Vagina (tissue), 2 donors: Measurements from ENCODE around the gene PLXNB1. TPM values are rescaled to one million over a fixed set of nuclear protein-coding genes. Genes with fewer than 3 reads are reported as not detected.

Experiments used
- DNase-seq, 2 donors: peaks; one replicate each; pipeline ENCODE4 v3.0.0-alpha.2; 2017; ENCODE audit errors: extremely low spot score in 2 of 2
- H3K27ac ChIP-seq: fragments of 200-600 bp; sonication (generic); one replicate; pipeline ENCODE4 v1.5.1; 2019
- H3K27me3 ChIP-seq: fragments of 200-600 bp; sonication (generic); one replicate; pipeline ENCODE4 v1.5.1; 2019
- H3K36me3 ChIP-seq, 2 donors: fragments of 200-600 bp; sonication (generic); one replicate each; pipeline ENCODE4 v1.5.1; 2017 to 2019
- H3K4me1 ChIP-seq: fragments of 200-600 bp; sonication (generic); one replicate; pipeline ENCODE4 v1.5.1; 2019
- H3K4me3 ChIP-seq, 2 donors: fragments of 200-600 bp; sonication (generic); 1 replicate in 1 of 2; 2 replicates in 1 of 2; pipeline ENCODE4 v1.5.1; 2016 to 2019
- H3K9me3 ChIP-seq: fragments of 200-600 bp; sonication (generic); one replicate; pipeline ENCODE4 v1.5.1; 2019
- CTCF ChIP-seq, 3 experiments: fragments of 450-650 bp in 2 of 3; fragments of 200-600 bp in 1 of 3; sonication (generic) in 1 of 3; IDR thresholded peaks; one replicate each; pipeline ENCODE4 v1.5.1; 2017 to 2019; ENCODE audit warnings: antibody characterized with exemption in 3 of 3, mild to moderate bottlenecking in 2 of 3, moderate library complexity in 2 of 3
- POLR2A ChIP-seq, 2 donors: fragments of 450-650 bp; IDR thresholded peaks; one replicate each; pipeline ENCODE4 v1.6.1; 2017; ENCODE audit warnings: antibody characterized with exemption in 2 of 2, mild to moderate bottlenecking in 2 of 2, moderate library complexity in 2 of 2
- POLR2AphosphoS5 ChIP-seq, 2 donors: sonication (generic); formaldehyde crosslinking; IDR thresholded peaks; one replicate each; pipeline ENCODE4 v1.9.0; 2017; ENCODE audit warnings: antibody characterized with exemption in 2 of 2, mild to moderate bottlenecking in 2 of 2, low read depth in 1 of 2; ENCODE audit not compliant: insufficient read depth in 1 of 2
- intact Hi-C: fragments of 100-400 bp; cut with DNase I; formaldehyde crosslinking; loops from one replicate; pipeline ENCODE4 v1.15.1; 2023
- total RNA-seq: library from RNA; depleted of rRNA; stranded (reverse); fragments of >200 nt; gene quantifications from one replicate; pipeline ENCODE4 v1.2.3, GENCODE V29; 2016

Gene PLXNB1
- total RNA-seq, 1 donor from 2014 or later = 257 TPM

DNA sequence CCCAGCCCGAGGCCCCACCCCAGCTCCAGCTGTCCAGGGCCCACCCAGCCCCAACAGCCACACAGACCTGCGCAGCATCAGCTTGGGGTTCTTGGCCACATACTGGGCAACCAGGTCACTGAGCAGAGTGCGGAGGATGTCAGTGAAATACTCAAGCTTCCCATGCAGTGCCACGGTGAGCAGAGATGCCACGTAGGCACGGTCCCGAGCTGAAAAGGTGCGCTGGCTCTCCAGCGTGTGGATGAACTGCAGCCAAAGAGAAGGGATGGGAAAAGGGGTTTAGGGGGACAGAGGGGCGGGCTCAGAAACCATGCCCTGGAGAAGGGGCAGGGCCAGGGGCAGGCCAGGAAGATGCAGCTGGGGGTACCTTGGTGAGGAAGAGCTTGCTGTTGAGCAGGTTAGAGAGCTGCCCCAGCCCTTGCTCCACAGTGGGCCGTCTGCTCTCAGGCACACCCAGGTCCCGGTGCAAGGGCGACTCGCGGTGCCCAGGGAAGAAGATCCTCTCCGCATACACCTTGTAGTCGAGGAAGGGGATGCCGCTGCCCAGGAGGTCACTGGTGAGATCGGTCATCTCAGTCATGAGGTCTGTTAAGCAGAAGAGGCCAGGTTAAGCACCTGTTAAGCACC is 17.4 kb downstream of the PLXNB1 start:
- Histone ChIP-seq H3K36me3 (peaks cover 0 to 89% of the 10 kb centered on the region in 2 donors), H3K4me1 (peaks cover 19% of the 10 kb centered on the region), H3K27me3 (no peaks in the 10 kb centered on the region), H3K4me3 (no peak overlapping the region), H3K9me3 (no peaks in the 10 kb centered on the region), H3K27ac (no peak overlapping the region)
- intact Hi-C loops = no loop called here
- DNase-seq = no peak
- TF ChIP-seq POLR2AphosphoS5 (IDR thresholded peaks at IDR 0.05; ENCODE audit: insufficient read depth in 1 of 2, low read depth in 1 of 2) (no peak), CTCF (IDR thresholded peaks at IDR 0.05) (no peak), POLR2A (IDR thresholded peaks at IDR 0.05) (no peak)

DNA sequence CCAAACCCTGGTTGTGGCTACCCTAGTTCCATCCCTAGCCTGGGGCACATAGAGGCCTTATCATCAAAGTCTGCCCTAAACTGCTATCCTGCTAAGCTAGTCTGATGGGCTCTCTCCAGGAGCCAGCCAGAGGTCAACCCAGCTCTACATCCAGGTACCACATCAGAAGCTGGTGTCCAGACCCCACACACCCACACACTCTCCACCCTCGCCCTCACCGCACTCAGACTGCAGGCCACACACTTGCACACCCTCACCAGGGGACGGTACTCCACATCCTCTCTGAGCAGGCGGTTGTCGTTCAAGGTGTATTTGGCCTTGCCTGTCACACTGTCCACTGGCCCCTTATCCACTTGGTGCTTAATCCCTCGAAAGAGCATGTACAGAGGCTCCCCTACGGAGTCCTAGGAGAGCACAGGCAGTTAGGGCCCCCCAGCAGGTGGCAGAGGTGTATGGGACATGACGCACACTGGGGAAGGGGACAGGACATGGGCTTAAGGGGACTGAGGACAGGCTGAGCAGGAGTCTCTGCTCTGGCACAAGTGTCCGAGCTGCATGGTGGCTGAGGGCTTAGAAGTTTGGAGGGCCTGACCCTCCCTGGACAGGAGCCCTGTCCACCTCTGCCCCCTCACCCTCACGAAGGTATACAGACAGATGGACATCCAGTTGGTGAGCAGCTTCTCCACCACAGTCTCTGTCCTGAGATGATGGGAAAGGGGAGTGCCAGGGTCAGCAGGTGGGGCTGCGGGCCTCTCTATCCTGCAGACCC is 18.1 kb downstream of the PLXNB1 start:
- Histone ChIP-seq H3K4me3 (no peak overlapping the region), H3K4me1 (peaks cover 19% of the 10 kb centered on the region), H3K27ac (no peak overlapping the region), H3K9me3 (no peaks in the 10 kb centered on the region), H3K27me3 (no peaks in the 10 kb centered on the region), H3K36me3 (peaks cover 0 to 88% of the 10 kb centered on the region in 2 donors)
- intact Hi-C loops = no loop called here
- DNase-seq = no peak
- TF ChIP-seq POLR2AphosphoS5 (IDR thresholded peaks at IDR 0.05; ENCODE audit: insufficient read depth in 1 of 2, low read depth in 1 of 2) = no peak

- TF ChIP-seq POLR2A (IDR thresholded peaks at IDR 0.05) (no peak), POLR2AphosphoS5 (IDR thresholded peaks at IDR 0.05; ENCODE audit: insufficient read depth in 1 of 2, low read depth in 1 of 2) (no peak), CTCF (IDR thresholded peaks at IDR 0.05) (no peak)
- Histone ChIP-seq H3K4me3 (no peak overlapping the region), H3K27me3 (no peaks in the 10 kb centered on the region), H3K9me3 (no peaks in the 10 kb centered on the region), H3K4me1 (peaks cover 19% of the 10 kb centered on the region), H3K36me3 (peaks cover 0 to 88% of the 10 kb centered on the region in 2 donors), H3K27ac (no peak overlapping the region)
- intact Hi-C loops = no loop called here
- no peak for DNase-seq
Measured at GRCh38 chr3:48411041-48411588, 18.8 kb downstream of the PLXNB1 start.

DNA sequence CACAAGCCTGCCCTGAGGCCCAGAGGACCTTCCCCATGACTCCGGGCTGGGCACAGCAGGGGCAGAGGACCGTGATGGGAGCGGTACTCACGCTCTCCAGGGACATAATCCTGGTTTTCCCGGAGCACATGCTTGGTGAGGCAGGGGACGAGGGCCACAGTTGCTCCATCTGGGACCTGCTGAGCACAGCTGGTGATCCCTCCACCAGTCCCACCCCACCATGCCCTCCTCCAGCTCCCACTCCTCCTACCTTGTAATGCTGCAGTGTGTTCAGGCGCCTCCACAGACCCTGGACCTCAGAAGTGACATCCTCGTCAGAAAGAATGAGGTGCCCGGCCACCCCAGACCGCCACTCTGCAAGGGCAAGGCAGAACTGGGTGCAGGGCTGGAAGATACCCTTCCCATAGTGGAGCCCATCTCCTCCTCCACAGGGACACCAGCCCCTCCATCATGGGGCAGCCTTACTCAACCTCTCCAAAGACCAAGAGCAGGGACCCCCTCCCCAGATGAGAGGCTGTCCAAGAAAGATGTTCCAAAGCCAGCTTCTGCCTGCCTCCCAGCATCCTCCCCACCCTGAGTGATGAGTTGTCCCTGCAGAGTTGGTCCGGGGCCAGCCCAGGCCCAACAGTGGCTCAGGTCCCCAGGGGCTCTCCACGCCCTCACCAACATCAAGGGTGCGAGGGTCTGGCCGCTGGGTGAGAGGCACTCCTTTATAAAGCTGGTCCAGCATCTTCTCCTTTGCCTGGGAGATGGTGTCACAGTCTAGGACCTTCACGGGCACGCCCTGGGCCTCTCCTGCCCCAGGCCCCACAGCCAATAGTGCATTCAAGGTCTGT is 19.5 kb downstream of the PLXNB1 start:
- Histone ChIP-seq H3K9me3 (no peaks in the 10 kb centered on the region), H3K27me3 (no peaks in the 10 kb centered on the region), H3K27ac (no peak overlapping the region), H3K4me1 (peaks cover 19% of the 10 kb centered on the region), H3K36me3 (peaks cover 0 to 90% of the 10 kb centered on the region in 2 donors), H3K4me3 (no peak overlapping the region)
- TF ChIP-seq POLR2A (IDR thresholded peaks at IDR 0.05) (no peak), POLR2AphosphoS5 (IDR thresholded peaks at IDR 0.05; ENCODE audit: insufficient read depth in 1 of 2, low read depth in 1 of 2) (no peak), CTCF (IDR thresholded peaks at IDR 0.05) (no peak)
- no peak for DNase-seq
- intact Hi-C loops = no loop called here
